Skin of body (tissue), 2 donors: ENCODE results near the gene DNAJC15. TPM values are rescaled to one million over a fixed set of nuclear protein-coding genes. Genes with fewer than 3 reads are reported as not detected.
"Not testable (repeated sequence)": the region's sequence is repeated elsewhere in the genome, so short reads cannot be mapped to it uniquely, and the experiment has no call there.

Experiments used
- DNase-seq: peaks from one replicate; lab custom pipeline; 2025; lab: John Stamatoyannopoulos, UW
- total RNA-seq: library from RNA; depleted of rRNA; stranded (reverse); fragments of >200 nt; gene quantifications from one replicate; pipeline ENCODE4 v1.2.3, GENCODE V29; 2014

The DNAJC15 gene
- total RNA-seq, 1 donor from 2014 or later: 9.6 TPM

- no peak for DNase-seq
Observed at GRCh38 chr13:43044720-43045301, 21.4 kb downstream of the DNAJC15 start.

GRCh38 chr13:43045302-43045773 is 22.0 kb downstream of the DNAJC15 start:
- DNase-seq: not testable (repeated sequence)

GRCh38 chr13:43046259-43046658 is 22.9 kb downstream of the DNAJC15 start:
- DNase-seq: no peak

GRCh38 chr13:43054803-43055802 is 31.7 kb downstream of the DNAJC15 start:
- peak; percentile 46 for DNase-seq

GRCh38 chr13:43057653-43058317 is 34.4 kb downstream of the DNAJC15 start:
- no peak for DNase-seq

GRCh38 chr13:43058318-43058674 is 34.9 kb downstream of the DNAJC15 start:
- no peak for DNase-seq

GRCh38 chr13:43058831-43059230 is 35.4 kb downstream of the DNAJC15 start:
- no peak for DNase-seq

GRCh38 chr13:43059779-43060178 is 36.4 kb downstream of the DNAJC15 start:
- not testable (repeated sequence) for DNase-seq

GRCh38 chr13:43060806-43061205 is 37.4 kb downstream of the DNAJC15 start:
- not testable (repeated sequence) for DNase-seq

- DNase-seq: no peak
Observed at GRCh38 chr13:43061496-43062280, 38.3 kb downstream of the DNAJC15 start.

- DNase-seq: no peak
Observed at GRCh38 chr13:43071824-43072223, 48.4 kb downstream of the DNAJC15 start.

GRCh38 chr13:43072394-43072793 is 49.0 kb downstream of the DNAJC15 start:
- DNase-seq: no peak

- no peak for DNase-seq
Observed at GRCh38 chr13:43074824-43075510, 51.6 kb downstream of the DNAJC15 start.

GRCh38 chr13:43075511-43075902 is 52.1 kb downstream of the DNAJC15 start:
- not testable (repeated sequence) for DNase-seq

- DNase-seq: peak; percentile 42
Observed at GRCh38 chr13:43077046-43077445, 53.7 kb downstream of the DNAJC15 start.

- DNase-seq: no peak
Observed at GRCh38 chr13:43077461-43077860, 54.1 kb downstream of the DNAJC15 start.

GRCh38 chr13:43077906-43078305 is 54.5 kb downstream of the DNAJC15 start:
- DNase-seq: peak; percentile 32

- no peak for DNase-seq
Observed at GRCh38 chr13:43078399-43078798, 55.0 kb downstream of the DNAJC15 start.

GRCh38 chr13:43079392-43079931 is 56.1 kb downstream of the DNAJC15 start:
- no peak for DNase-seq

GRCh38 chr13:43080199-43080598 is 56.8 kb downstream of the DNAJC15 start:
- DNase-seq: no peak
